ENCODE data around the gene SLC26A5. TPM values are rescaled to one million over a fixed set of nuclear protein-coding genes. Genes with fewer than 3 reads are reported as not detected.
"Not testable (repeated sequence)": the region's sequence is repeated elsewhere in the genome, so short reads cannot be mapped to it uniquely, and the experiment has no call there.

Gene SLC26A5
- total and polyA plus RNA-seq, 2 donors (not counting 1 experiment from before 2014, with no cell fraction given) = not detected

- H3K4me1 ChIP-seq (ENCODE audit: control insufficient read depth, extremely low read depth, insufficient read depth, low read length) = no peaks in the 10 kb centered on the region
- no peaks in the 10 kb centered on the region for H3K9me3 ChIP-seq (ENCODE audit: control insufficient read depth, insufficient read depth, low read depth, low read length)
- no peak overlapping the region for H3K27ac ChIP-seq (ENCODE audit: insufficient read depth, low read length)
- no peak for TF ChIP-seq EZH2 (IDR thresholded peaks at IDR 0.05; ENCODE audit: low read length, missing control alignments)
- TF ChIP-seq, protein P1, sequence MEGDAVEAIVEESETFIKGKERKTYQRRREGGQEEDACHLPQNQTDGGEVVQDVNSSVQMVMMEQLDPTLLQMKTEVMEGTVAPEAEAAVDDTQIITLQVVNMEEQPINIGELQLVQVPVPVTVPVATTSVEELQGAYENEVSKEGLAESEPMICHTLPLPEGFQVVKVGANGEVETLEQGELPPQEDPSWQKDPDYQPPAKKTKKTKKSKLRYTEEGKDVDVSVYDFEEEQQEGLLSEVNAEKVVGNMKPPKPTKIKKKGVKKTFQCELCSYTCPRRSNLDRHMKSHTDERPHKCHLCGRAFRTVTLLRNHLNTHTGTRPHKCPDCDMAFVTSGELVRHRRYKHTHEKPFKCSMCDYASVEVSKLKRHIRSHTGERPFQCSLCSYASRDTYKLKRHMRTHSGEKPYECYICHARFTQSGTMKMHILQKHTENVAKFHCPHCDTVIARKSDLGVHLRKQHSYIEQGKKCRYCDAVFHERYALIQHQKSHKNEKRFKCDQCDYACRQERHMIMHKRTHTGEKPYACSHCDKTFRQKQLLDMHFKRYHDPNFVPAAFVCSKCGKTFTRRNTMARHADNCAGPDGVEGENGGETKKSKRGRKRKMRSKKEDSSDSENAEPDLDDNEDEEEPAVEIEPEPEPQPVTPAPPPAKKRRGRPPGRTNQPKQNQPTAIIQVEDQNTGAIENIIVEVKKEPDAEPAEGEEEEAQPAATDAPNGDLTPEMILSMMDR (conservative IDR thresholded peaks at IDR 0.05 in 1 of 2, IDR thresholded peaks at IDR 0.05 in 1 of 2; ENCODE audit: low read depth in 1 of 2, low read length in 2 of 2) = no peak
- no peaks in the 10 kb centered on the region for H3K79me2 ChIP-seq (ENCODE audit: control insufficient read depth, insufficient read depth, low read length)
- no peak overlapping the region for H3K4me2 ChIP-seq (ENCODE audit: extremely low read depth, insufficient read depth, low read length)
- no peaks in the 10 kb centered on the region for H3K36me3 ChIP-seq (ENCODE audit: control insufficient read depth, insufficient read depth, low read length)
- H3K9ac ChIP-seq (ENCODE audit: insufficient read depth, low read length) = no peak overlapping the region
- no peak overlapping the region for H3K4me3 ChIP-seq (replicated peaks in 1 of 4; ENCODE audit: control extremely low read depth in 1 of 4, insufficient read depth in 1 of 4, low read depth in 3 of 4, low read length in 4 of 4)
- no peaks in the 10 kb centered on the region for H3K27me3 ChIP-seq (ENCODE audit: control insufficient read depth, insufficient read depth, low read length)
- no peak for DNase-seq (ENCODE audit: low read depth in 2 of 2)
- no peaks in the 10 kb centered on the region for H4K20me1 ChIP-seq (ENCODE audit: control insufficient read depth, extremely low read depth, insufficient read depth, low read length)
- no peak overlapping the region for H2AFZ ChIP-seq (ENCODE audit: low read length)
These were observed 33.9 kb downstream of the SLC26A5 start for GRCh38 chr7:103412151-103412550.

- H4K20me1 ChIP-seq (ENCODE audit: control insufficient read depth, extremely low read depth, insufficient read depth, low read length); H3K4me2 ChIP-seq (ENCODE audit: extremely low read depth, insufficient read depth, low read length); H3K79me2 ChIP-seq (ENCODE audit: control insufficient read depth, insufficient read depth, low read length); H3K27ac ChIP-seq (ENCODE audit: insufficient read depth, low read length); H3K9me3 ChIP-seq (ENCODE audit: control insufficient read depth, insufficient read depth, low read depth, low read length); H2AFZ ChIP-seq (ENCODE audit: low read length); H3K27me3 ChIP-seq (ENCODE audit: control insufficient read depth, insufficient read depth, low read length); H3K9ac ChIP-seq (ENCODE audit: insufficient read depth, low read length); H3K36me3 ChIP-seq (ENCODE audit: control insufficient read depth, insufficient read depth, low read length); H3K4me1 ChIP-seq (ENCODE audit: control insufficient read depth, extremely low read depth, insufficient read depth, low read length); H3K4me3 ChIP-seq (replicated peaks in 1 of 4; ENCODE audit: control extremely low read depth in 1 of 4, insufficient read depth in 1 of 4, low read depth in 3 of 4, low read length in 4 of 4); DNase-seq (ENCODE audit: low read depth in 2 of 2): not testable (repeated sequence)
These were observed 40.0 kb downstream of the SLC26A5 start for GRCh38 chr7:103405789-103406613.

- not testable (repeated sequence) for H3K9ac ChIP-seq (ENCODE audit: insufficient read depth, low read length); DNase-seq (ENCODE audit: low read depth in 2 of 2); H3K36me3 ChIP-seq (ENCODE audit: control insufficient read depth, insufficient read depth, low read length); H3K4me2 ChIP-seq (ENCODE audit: extremely low read depth, insufficient read depth, low read length); H3K79me2 ChIP-seq (ENCODE audit: control insufficient read depth, insufficient read depth, low read length); H3K9me3 ChIP-seq (ENCODE audit: control insufficient read depth, insufficient read depth, low read depth, low read length); H3K27ac ChIP-seq (ENCODE audit: insufficient read depth, low read length); H2AFZ ChIP-seq (ENCODE audit: low read length); H3K27me3 ChIP-seq (ENCODE audit: control insufficient read depth, insufficient read depth, low read length); H3K4me3 ChIP-seq (replicated peaks in 1 of 4; ENCODE audit: control extremely low read depth in 1 of 4, insufficient read depth in 1 of 4, low read depth in 3 of 4, low read length in 4 of 4); H3K4me1 ChIP-seq (ENCODE audit: control insufficient read depth, extremely low read depth, insufficient read depth, low read length); H4K20me1 ChIP-seq (ENCODE audit: control insufficient read depth, extremely low read depth, insufficient read depth, low read length)
These were observed 46.3 kb downstream of the SLC26A5 start for GRCh38 chr7:103399687-103400086.

DNA sequence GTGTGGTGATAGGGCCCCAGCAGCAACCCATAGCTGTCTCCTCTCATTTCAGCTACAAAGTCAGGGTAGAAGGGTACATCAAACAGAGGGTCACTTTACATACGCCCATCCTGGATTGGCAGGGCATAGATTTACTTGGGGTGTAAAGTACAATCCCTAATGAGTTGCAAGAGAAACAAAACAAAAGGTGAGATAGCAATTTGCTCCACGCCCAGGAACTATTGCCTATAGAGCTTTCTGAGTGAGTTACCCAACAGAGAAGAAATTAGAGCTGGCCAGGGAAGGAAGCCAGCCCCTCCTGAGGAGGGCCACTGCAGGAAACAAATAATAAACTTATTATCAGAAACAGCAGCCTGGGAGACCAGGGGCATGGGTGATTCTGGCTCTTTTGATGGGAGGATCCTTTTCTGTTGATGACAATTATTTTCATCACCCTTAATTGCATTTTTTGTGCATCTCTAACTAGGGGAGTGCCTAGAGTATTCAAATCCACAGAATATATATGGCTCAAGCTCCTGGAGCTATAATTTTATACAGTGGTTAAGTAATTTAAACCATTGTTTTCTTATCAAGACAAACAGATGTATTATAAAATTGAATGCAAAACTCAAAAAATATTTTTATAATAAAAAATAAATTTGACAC, 47.4 kb downstream of the SLC26A5 start:
- H3K27me3 ChIP-seq (ENCODE audit: control insufficient read depth, insufficient read depth, low read length) = no peaks in the 10 kb centered on the region

More for the DNA sequence above, 47.4 kb downstream of the SLC26A5 start:
- no peak for DNase-seq (ENCODE audit: low read depth in 2 of 2)
- Histone ChIP-seq H3K79me2 (ENCODE audit: control insufficient read depth, insufficient read depth, low read length) (no peaks in the 10 kb centered on the region), H3K9me3 (ENCODE audit: control insufficient read depth, insufficient read depth, low read depth, low read length) (no peaks in the 10 kb centered on the region), H3K4me2 (ENCODE audit: extremely low read depth, insufficient read depth, low read length) (no peak overlapping the region), H4K20me1 (ENCODE audit: control insufficient read depth, extremely low read depth, insufficient read depth, low read length) (no peaks in the 10 kb centered on the region), H3K27ac (ENCODE audit: insufficient read depth, low read length) (no peak overlapping the region), H3K36me3 (ENCODE audit: control insufficient read depth, insufficient read depth, low read length) (no peaks in the 10 kb centered on the region), H3K4me3 (replicated peaks in 1 of 4; ENCODE audit: control extremely low read depth in 1 of 4, insufficient read depth in 1 of 4, low read depth in 3 of 4, low read length in 4 of 4) (no peak overlapping the region), H3K4me1 (ENCODE audit: control insufficient read depth, extremely low read depth, insufficient read depth, low read length) (no peaks in the 10 kb centered on the region), H3K9ac (ENCODE audit: insufficient read depth, low read length) (no peak overlapping the region), H2AFZ (ENCODE audit: low read length) (no peak overlapping the region)
- TF ChIP-seq, protein P1 (conservative IDR thresholded peaks at IDR 0.05 in 1 of 2, IDR thresholded peaks at IDR 0.05 in 1 of 2; ENCODE audit: low read depth in 1 of 2, low read length in 2 of 2) = no peak
- TF ChIP-seq EZH2 (IDR thresholded peaks at IDR 0.05; ENCODE audit: low read length, missing control alignments) = no peak

All from fibroblast of lung (primary cell).